RWPE2 (cell line): Measurements from ENCODE around the gene ABHD17C.

Experiments
- ATAC-seq: fragments of 200-7000 bp; cut with Tn5 transposase; 3 replicates; pipeline ENCODE4 v1.9.1; 2021; ENCODE audit warnings: low read depth
- DNase-seq: peaks from one replicate; pipeline ENCODE4 v3.0.0-alpha.2; 2020; ENCODE audit warnings: low spot score
- H3K27ac ChIP-seq: fragments of 450-650 bp; 2 replicates; pipeline ENCODE4 v1.5.1; 2017; ENCODE audit warnings: mild to moderate bottlenecking; ENCODE audit not compliant: poor library complexity, severe bottlenecking
- H3K27me3 ChIP-seq: fragments of 250-450 bp; sonication (Bioruptor Pico); 2 replicates; pipeline ENCODE4 v1.5.1; 2021; ENCODE audit warnings: mild to moderate bottlenecking, moderate library complexity; ENCODE audit not compliant: insufficient read depth, poor library complexity, severe bottlenecking
- H3K36me3 ChIP-seq: fragments of 250-450 bp; sonication (Bioruptor Pico); 2 replicates; pipeline ENCODE4 v1.5.1; 2020; ENCODE audit warnings: low read depth, mild to moderate bottlenecking, moderate library complexity
- H3K4me1 ChIP-seq: fragments of 250-450 bp; sonication (Bioruptor Pico); 2 replicates; pipeline ENCODE4 v1.5.1; 2021; ENCODE audit warnings: mild to moderate bottlenecking, moderate library complexity; ENCODE audit not compliant: insufficient read depth, poor library complexity, severe bottlenecking
- H3K4me3 ChIP-seq: fragments of 250-450 bp; sonication (Bioruptor Pico); 2 replicates; pipeline ENCODE4 v1.5.1; 2021; ENCODE audit warnings: mild to moderate bottlenecking, moderate library complexity; ENCODE audit not compliant: severe bottlenecking
- H3K9me3 ChIP-seq: fragments of 250-450 bp; sonication (Bioruptor Pico); 2 replicates; pipeline ENCODE4 v1.5.1; 2021; ENCODE audit warnings: mild to moderate bottlenecking, moderate library complexity; ENCODE audit not compliant: severe bottlenecking
- CTCF ChIP-seq: fragments of 450-650 bp; IDR thresholded peaks from one replicate; pipeline ENCODE4 v1.5.1; 2017; ENCODE audit warnings: mild to moderate bottlenecking, moderate library complexity; ENCODE audit not compliant: poor library complexity, severe bottlenecking

Gene ABHD17C

GRCh38 chr15:80774486-80774885, 79.4 kb downstream of the ABHD17C start:
- TF ChIP-seq CTCF: no peak
- H3K27me3 ChIP-seq: peaks cover 4% of the 10 kb centered on the region
- ATAC-seq (no peak), DNase-seq (peak; percentile 11)
- H3K4me1 ChIP-seq: peaks cover 22% of the 10 kb centered on the region
- H3K4me3 ChIP-seq: no peak overlapping the region
- H3K36me3 ChIP-seq: no peaks in the 10 kb centered on the region
- H3K27ac ChIP-seq: no peak overlapping the region
- peaks cover 3% of the 10 kb centered on the region for H3K9me3 ChIP-seq

GRCh38 chr15:80775338-80775737, 80.2 kb downstream of the ABHD17C start:
- no peak for TF ChIP-seq CTCF
- Histone ChIP-seq H3K9me3 (peaks cover 3% of the 10 kb centered on the region), H3K27ac (no peak overlapping the region), H3K36me3 (no peaks in the 10 kb centered on the region), H3K4me3 (no peak overlapping the region), H3K4me1 (peaks cover 24% of the 10 kb centered on the region), H3K27me3 (peaks cover 12% of the 10 kb centered on the region)
- DNase-seq (no peak), ATAC-seq (no peak)

GRCh38 chr15:80776420-80777045, 81.4 kb downstream of the ABHD17C start:
- H3K36me3 ChIP-seq: no peaks in the 10 kb centered on the region
- H3K9me3 ChIP-seq: peaks cover 3% of the 10 kb centered on the region
- peak; percentile 47 for TF ChIP-seq CTCF
- ATAC-seq (no peak), DNase-seq (no peak)
- peaks cover 24% of the 10 kb centered on the region for H3K4me1 ChIP-seq
- peaks cover 19% of the 10 kb centered on the region for H3K27me3 ChIP-seq
- H3K27ac ChIP-seq: peak overlapping the region; percentile 57
- H3K4me3 ChIP-seq: no peak overlapping the region

GRCh38 chr15:80777137-80777536, 82.0 kb downstream of the ABHD17C start:
- ATAC-seq (peak; percentile 44), DNase-seq (peak; percentile 89)
- peak overlapping the region; percentile 57 for H3K27ac ChIP-seq
- H3K36me3 ChIP-seq: no peaks in the 10 kb centered on the region
- H3K4me1 ChIP-seq: peaks cover 24% of the 10 kb centered on the region
- no peak overlapping the region for H3K4me3 ChIP-seq
- TF ChIP-seq CTCF: no peak
- H3K9me3 ChIP-seq: peaks cover 3% of the 10 kb centered on the region
- peaks cover 19% of the 10 kb centered on the region for H3K27me3 ChIP-seq

- DNase-seq: no peak
- Histone ChIP-seq H3K9me3 (peaks cover 3% of the 10 kb centered on the region), H3K27me3 (peaks cover 19% of the 10 kb centered on the region), H3K4me1 (peaks cover 24% of the 10 kb centered on the region), H3K27ac (peak overlapping the region; percentile 57), H3K36me3 (no peaks in the 10 kb centered on the region), H3K4me3 (no peak overlapping the region)
- ATAC-seq: peak; percentile 11; the same call in 2 of the 3 replicates
- TF ChIP-seq CTCF: no peak
Observed at GRCh38 chr15:80777826-80778620, 82.9 kb downstream of the ABHD17C start.
